HCT116 (cell line): ENCODE results near the gene ADPGK.

Source experiments
- CTCF ChIP-seq, 3 experiments: fragments of 200-600 bp in 1 of 3; sonication (generic) in 1 of 3; IDR thresholded peaks in 2 of 3; conservative IDR thresholded peaks in 1 of 3; 2 replicates each; pipeline ENCODE4 v1.5.1; 2012 to 2017; ENCODE audit warnings: low read depth in 2 of 3, low read length in 2 of 3, antibody characterized with exemption in 1 of 3, borderline replicate concordance in 1 of 3, control low read depth in 1 of 3, mild to moderate bottlenecking in 1 of 3, mixed read lengths in 1 of 3, mixed run types in 1 of 3, moderate library complexity in 1 of 3; ENCODE audit not compliant: insufficient read depth in 1 of 3
- POLR2A ChIP-seq: IDR thresholded peaks from 2 replicates; pipeline ENCODE4 v1.7.0; 2011; ENCODE audit warnings: borderline replicate concordance; ENCODE audit not compliant: insufficient read depth, insufficient read length; ENCODE audit errors: extremely low read depth
- SIN3A ChIP-seq: IDR thresholded peaks from 2 replicates; pipeline ENCODE4 v1.6.1; 2012; ENCODE audit warnings: low read depth

DNA sequence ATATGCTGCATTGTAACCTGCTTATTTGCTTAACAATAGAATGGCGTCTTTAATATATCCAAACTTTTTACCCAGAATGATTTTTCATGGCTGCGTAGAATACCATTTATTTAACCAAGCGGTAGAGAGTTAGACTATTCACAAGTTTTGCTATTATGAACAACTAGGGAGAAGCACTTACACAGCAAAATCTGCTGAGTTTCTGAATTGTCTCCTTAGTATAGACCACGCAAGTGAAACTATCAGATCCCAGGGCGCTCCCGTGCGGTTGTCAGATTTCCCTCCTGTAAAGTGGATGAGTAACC, 12.6 kb upstream of the ADPGK start:
- no peak for TF ChIP-seq SIN3A
- no peak for TF ChIP-seq CTCF (IDR thresholded peaks at IDR 0.05 in 2 of 3, conservative IDR thresholded peaks at IDR 0.05 in 1 of 3; ENCODE audit: borderline replicate concordance in 1 of 3, insufficient read depth in 1 of 3, low read depth in 2 of 3, low read length in 2 of 3)
- TF ChIP-seq POLR2A: no peak
